Activated T-helper 17 cell treated with anti-CD3 and anti-CD28 coated beads, Interleukin-2, amount 50 U/mL, for 72 hours (primary cell): ENCODE data around the gene ELAC2. TPM values are rescaled to one million over a fixed set of nuclear protein-coding genes. Genes with fewer than 3 reads are reported as not detected.
"Not testable (repeated sequence)": the region's sequence is repeated elsewhere in the genome, so short reads cannot be mapped to it uniquely, and the experiment has no call there.

Source experiments
- ATAC-seq: fragments of 150-1000 bp; cut with Tn5 transposase; replicated peaks from 2 replicates; pipeline ENCODE4 v1.10.0; 2021; ENCODE audit warnings: mild to moderate bottlenecking, moderate library complexity
- H3K27ac Mint-ChIP-seq: one replicate; pipeline ENCODE4 v1.8.0; 2022; ENCODE audit warnings: mixed read lengths
- H3K27me3 Mint-ChIP-seq: one replicate; pipeline ENCODE4 v1.8.0; 2022; ENCODE audit warnings: mixed read lengths
- H3K36me3 Mint-ChIP-seq: one replicate; pipeline ENCODE4 v1.8.0; 2022; ENCODE audit warnings: low read depth, mild to moderate bottlenecking, mixed read lengths
- H3K4me1 Mint-ChIP-seq: one replicate; pipeline ENCODE4 v1.8.0; 2022; ENCODE audit warnings: mixed read lengths
- H3K4me3 Mint-ChIP-seq: one replicate; pipeline ENCODE4 v1.8.0; 2022; ENCODE audit warnings: mild to moderate bottlenecking, mixed read lengths
- H3K9me3 Mint-ChIP-seq: one replicate; pipeline ENCODE4 v1.8.0; 2022; ENCODE audit warnings: mixed read lengths
- total RNA-seq, 2 donors: library from RNA; stranded (reverse); gene quantifications; one replicate each; pipeline ENCODE4 v1.2.3, GENCODE V29; 2022

The ELAC2 gene
- total RNA-seq, 2 donors from 2014 or later: 49.3 to 90.8 TPM

- Mint-ChIP-seq H3K4me3 (no peak overlapping the region), H3K4me1 (no peaks in the 10 kb centered on the region), H3K36me3 (peaks cover 21% of the 10 kb centered on the region), H3K27ac (no peak overlapping the region), H3K9me3 (no peaks in the 10 kb centered on the region), H3K27me3 (peaks cover 5% of the 10 kb centered on the region)
- ATAC-seq: no peak
Observed at GRCh38 chr17:12987120-12987519, 30.7 kb downstream of the ELAC2 start.

GRCh38 chr17:12985431-12986293, 32.2 kb downstream of the ELAC2 start:
- peaks cover 9% of the 10 kb centered on the region for H3K27me3 Mint-ChIP-seq
- no peak overlapping the region for H3K27ac Mint-ChIP-seq
- H3K4me3 Mint-ChIP-seq: no peak overlapping the region
- H3K9me3 Mint-ChIP-seq: no peaks in the 10 kb centered on the region
- H3K4me1 Mint-ChIP-seq: no peaks in the 10 kb centered on the region
- H3K36me3 Mint-ChIP-seq: peaks cover 7% of the 10 kb centered on the region
- ATAC-seq: no peak

GRCh38 chr17:12983991-12984884, 33.6 kb downstream of the ELAC2 start:
- no peak for ATAC-seq
- Mint-ChIP-seq H3K4me3 (no peak overlapping the region), H3K4me1 (no peaks in the 10 kb centered on the region), H3K27me3 (peaks cover 13% of the 10 kb centered on the region), H3K27ac (no peak overlapping the region), H3K9me3 (no peaks in the 10 kb centered on the region), H3K36me3 (no peaks in the 10 kb centered on the region)

- H3K36me3 Mint-ChIP-seq: no peaks in the 10 kb centered on the region
- ATAC-seq: no peak
- H3K4me3 Mint-ChIP-seq: no peak overlapping the region
- peaks cover 22% of the 10 kb centered on the region for H3K27me3 Mint-ChIP-seq
- H3K4me1 Mint-ChIP-seq: no peaks in the 10 kb centered on the region
- H3K27ac Mint-ChIP-seq: no peak overlapping the region
- no peaks in the 10 kb centered on the region for H3K9me3 Mint-ChIP-seq
Observed at GRCh38 chr17:12982224-12982623, 35.6 kb downstream of the ELAC2 start.

- no peak overlapping the region for H3K27ac Mint-ChIP-seq
- H3K4me3 Mint-ChIP-seq: no peak overlapping the region
- no peak for ATAC-seq
- H3K4me1 Mint-ChIP-seq: no peaks in the 10 kb centered on the region
- peaks cover 28% of the 10 kb centered on the region for H3K27me3 Mint-ChIP-seq
- no peaks in the 10 kb centered on the region for H3K36me3 Mint-ChIP-seq
- H3K9me3 Mint-ChIP-seq: no peaks in the 10 kb centered on the region
Observed at GRCh38 chr17:12979826-12980500, 37.9 kb downstream of the ELAC2 start.

- Mint-ChIP-seq H3K36me3 (no peaks in the 10 kb centered on the region), H3K4me1 (no peaks in the 10 kb centered on the region), H3K4me3 (no peak overlapping the region), H3K27me3 (peaks cover 31% of the 10 kb centered on the region), H3K9me3 (no peaks in the 10 kb centered on the region), H3K27ac (no peak overlapping the region)
- ATAC-seq: no peak
Observed at GRCh38 chr17:12979246-12979645, 38.6 kb downstream of the ELAC2 start.

GRCh38 chr17:12978787-12979186, 39.0 kb downstream of the ELAC2 start:
- H3K36me3 Mint-ChIP-seq, H3K4me1 Mint-ChIP-seq, H3K27ac Mint-ChIP-seq, H3K9me3 Mint-ChIP-seq, H3K4me3 Mint-ChIP-seq, ATAC-seq: not testable (repeated sequence)
- H3K27me3 Mint-ChIP-seq: peaks cover 32% of the 10 kb centered on the region

GRCh38 chr17:12977008-12977751, 40.6 kb downstream of the ELAC2 start:
- H3K27me3 Mint-ChIP-seq: peaks cover 34% of the 10 kb centered on the region
- no peaks in the 10 kb centered on the region for H3K4me1 Mint-ChIP-seq
- H3K27ac Mint-ChIP-seq: no peak overlapping the region
- H3K9me3 Mint-ChIP-seq: no peaks in the 10 kb centered on the region
- no peaks in the 10 kb centered on the region for H3K36me3 Mint-ChIP-seq
- H3K4me3 Mint-ChIP-seq: no peak overlapping the region
- no peak for ATAC-seq

GRCh38 chr17:12974005-12974531, 43.8 kb downstream of the ELAC2 start:
- ATAC-seq: no peak
- no peak overlapping the region for H3K27ac Mint-ChIP-seq
- H3K4me3 Mint-ChIP-seq: no peak overlapping the region
- peaks cover 43% of the 10 kb centered on the region for H3K27me3 Mint-ChIP-seq
- no peaks in the 10 kb centered on the region for H3K36me3 Mint-ChIP-seq
- no peaks in the 10 kb centered on the region for H3K4me1 Mint-ChIP-seq
- no peaks in the 10 kb centered on the region for H3K9me3 Mint-ChIP-seq

GRCh38 chr17:12973496-12974004, 44.3 kb downstream of the ELAC2 start:
- Mint-ChIP-seq H3K4me3 (no peak overlapping the region), H3K9me3 (no peaks in the 10 kb centered on the region), H3K4me1 (no peaks in the 10 kb centered on the region), H3K27ac (no peak overlapping the region), H3K27me3 (peaks cover 44% of the 10 kb centered on the region), H3K36me3 (no peaks in the 10 kb centered on the region)
- ATAC-seq: no peak

GRCh38 chr17:12967962-12968361, 49.9 kb downstream of the ELAC2 start:
- Mint-ChIP-seq H3K4me3 (no peak overlapping the region), H3K27ac (no peak overlapping the region), H3K9me3 (no peaks in the 10 kb centered on the region), H3K27me3 (peaks cover 28% of the 10 kb centered on the region), H3K4me1 (no peaks in the 10 kb centered on the region), H3K36me3 (no peaks in the 10 kb centered on the region)
- no peak for ATAC-seq

GRCh38 chr17:12966413-12966812, 51.4 kb downstream of the ELAC2 start:
- H3K4me3 Mint-ChIP-seq: no peak overlapping the region
- H3K27me3 Mint-ChIP-seq: peaks cover 19% of the 10 kb centered on the region
- ATAC-seq: no peak
- H3K9me3 Mint-ChIP-seq: no peaks in the 10 kb centered on the region
- H3K4me1 Mint-ChIP-seq: no peaks in the 10 kb centered on the region
- H3K36me3 Mint-ChIP-seq: no peaks in the 10 kb centered on the region
- no peak overlapping the region for H3K27ac Mint-ChIP-seq

- Mint-ChIP-seq H3K4me1 (no peaks in the 10 kb centered on the region), H3K36me3 (no peaks in the 10 kb centered on the region), H3K27me3 (peaks cover 18% of the 10 kb centered on the region), H3K27ac (no peak overlapping the region), H3K4me3 (no peak overlapping the region), H3K9me3 (no peaks in the 10 kb centered on the region)
- no peak for ATAC-seq
Observed at GRCh38 chr17:12965988-12966387, 51.8 kb downstream of the ELAC2 start.
